Keratinocyte (primary cell): ENCODE data around the gene GATA2. TPM values are rescaled to one million over a fixed set of nuclear protein-coding genes. Genes with fewer than 3 reads are reported as not detected.

ENCODE experiments used
- DNase-seq: peaks from one replicate; pipeline ENCODE4 v3.0.0-alpha.2; 2011; ENCODE audit warnings: low read depth, missing footprints, low spot score
- FAIRE-seq: peaks from 2 replicates; lab custom pipeline; 2011; peaks lifted over from hg19 to GRCh38; lab: Jason Lieb, UNC
- H2AFZ ChIP-seq: 2 replicates; pipeline ENCODE4 v1.6.0; 2012; ENCODE audit warnings: low read length, control low read depth, inconsistent platforms; ENCODE audit not compliant: control insufficient read depth
- H3K27ac ChIP-seq: 2 replicates; pipeline ENCODE4 v1.5.1; 2011; ENCODE audit warnings: low read length; ENCODE audit not compliant: control insufficient read depth, insufficient read depth
- H3K27me3 ChIP-seq: 3 replicates; pipeline ENCODE4 v1.6.0; 2011; ENCODE audit warnings: low read length; ENCODE audit not compliant: control insufficient read depth, insufficient read depth; ENCODE audit errors: extremely low read depth
- H3K36me3 ChIP-seq, 2 experiments: 2 replicates in 1 of 2; 3 replicates in 1 of 2; pipeline ENCODE4 v1.5.1; 2011; ENCODE audit warnings: low read length in 2 of 2, mild to moderate bottlenecking in 1 of 2; ENCODE audit not compliant: control insufficient read depth in 2 of 2, insufficient read depth in 2 of 2; ENCODE audit errors: extremely low read depth in 1 of 2
- H3K4me1 ChIP-seq: 3 replicates; pipeline ENCODE4 v1.5.1; 2011; ENCODE audit warnings: low read length; ENCODE audit not compliant: control insufficient read depth, insufficient read depth; ENCODE audit errors: extremely low read depth
- H3K4me2 ChIP-seq: 3 replicates; pipeline ENCODE4 v1.6.0; 2011; ENCODE audit warnings: low read depth, low read length; ENCODE audit not compliant: control insufficient read depth, insufficient read depth; ENCODE audit errors: extremely low read depth
- H3K4me3 ChIP-seq, 3 experiments: fragments of 200-600 bp in 1 of 3; sonication (generic) in 1 of 3; 2 replicates in 2 of 3; 3 replicates in 1 of 3; pipeline ENCODE4 v1.5.1; 2011 to 2016; ENCODE audit warnings: low read length in 3 of 3, mild to moderate bottlenecking in 3 of 3, control low read depth in 2 of 3, inconsistent platforms in 1 of 3, low read depth in 1 of 3, mixed read lengths in 1 of 3, mixed run types in 1 of 3, moderate library complexity in 1 of 3; ENCODE audit not compliant: control insufficient read depth in 2 of 3, insufficient read depth in 2 of 3; ENCODE audit errors: extremely low read depth in 1 of 3
- H3K79me2 ChIP-seq: 2 replicates; pipeline ENCODE4 v1.6.0; 2012; ENCODE audit warnings: low read length; ENCODE audit not compliant: control insufficient read depth, insufficient read depth
- H3K9ac ChIP-seq: 3 replicates; pipeline ENCODE4 v1.6.0; 2011; ENCODE audit warnings: low read length; ENCODE audit not compliant: control insufficient read depth, insufficient read depth; ENCODE audit errors: extremely low read depth
- H3K9me1 ChIP-seq: 3 replicates; pipeline ENCODE4 v1.6.0; 2011; ENCODE audit warnings: low read length; ENCODE audit not compliant: control insufficient read depth, insufficient read depth; ENCODE audit errors: extremely low read depth
- H3K9me3 ChIP-seq: 2 replicates; pipeline ENCODE4 v1.5.1; 2012; ENCODE audit warnings: low read depth, low read length; ENCODE audit not compliant: control insufficient read depth
- H4K20me1 ChIP-seq: 3 replicates; pipeline ENCODE4 v1.6.0; 2011; ENCODE audit warnings: low read length; ENCODE audit not compliant: control insufficient read depth, insufficient read depth; ENCODE audit errors: extremely low read depth
- CTCF ChIP-seq, 3 experiments: IDR thresholded peaks in 1 of 3; conservative IDR thresholded peaks in 1 of 3; optimal IDR thresholded peaks in 1 of 3; 2 replicates in 2 of 3; 3 replicates in 1 of 3; pipeline versions ENCODE3 to v1.5.1; 2011; ENCODE audit warnings: low read length in 3 of 3, mild to moderate bottlenecking in 3 of 3, moderate library complexity in 2 of 3, control low read depth in 1 of 3, inconsistent platforms in 1 of 3; ENCODE audit not compliant: insufficient read depth in 2 of 3; ENCODE audit errors: extremely low read depth in 1 of 3
- EZH2 ChIP-seq: IDR thresholded peaks from one replicate; pipeline ENCODE4 v1.6.1; 2012; ENCODE audit warnings: inconsistent platforms, mild to moderate bottlenecking, low read length, moderate library complexity
- dilution Hi-C: fragments of 300-500 bp; cut with MboI; formaldehyde crosslinking; loops from one replicate; pipeline ENCODE4 v1.7.0; 2020; ENCODE audit warnings: low sequenced_read_pairs; ENCODE audit not compliant: extremely low pct_ligation_motif_present
- polyA plus RNA-seq, 5 experiments: library from polyadenylated mRNA; depleted of rRNA in 3 of 5; stranded (reverse) in 3 of 5; stranded (forward) in 1 of 5; unstranded in 1 of 5; fragments of >200 nt; gene quantifications; 1 replicate in 1 of 5; 2 replicates in 3 of 5; 3 replicates in 1 of 5; pipeline versions ENCODE4 v1.2.1 to v1.2.3, GENCODE V29; 2011 to 2012; ENCODE audit warnings: missing spikeins in 2 of 5, low read depth in 1 of 5, low replicate concordance in 1 of 5

Gene GATA2
- polyA plus RNA-seq, 1 donor (not counting 4 experiments of a cell fraction or from before 2014, with no cell fraction given): not detected

GRCh38 chr3:128458746-128459460 lies 34.1 kb downstream of the GATA2 start:
- no peaks in the 10 kb centered on the region for H3K79me2 ChIP-seq
- dilution Hi-C loops: no loop called here
- no peak overlapping the region for H3K4me3 ChIP-seq
- FAIRE-seq (no peak), DNase-seq (no peak)
- no peak overlapping the region for H2AFZ ChIP-seq
- H3K9ac ChIP-seq: no peak overlapping the region
- H3K4me1 ChIP-seq: no peaks in the 10 kb centered on the region
- H3K9me1 ChIP-seq: no peaks in the 10 kb centered on the region
- no peaks in the 10 kb centered on the region for H4K20me1 ChIP-seq
- H3K4me2 ChIP-seq: no peak overlapping the region
- H3K27me3 ChIP-seq: peaks cover 51% of the 10 kb centered on the region
- H3K36me3 ChIP-seq: no peaks in the 10 kb centered on the region
- TF ChIP-seq EZH2: no peak
- TF ChIP-seq CTCF (optimal IDR thresholded peaks at IDR 0.05 in 1 of 3, IDR thresholded peaks at IDR 0.05 in 1 of 3, conservative IDR thresholded peaks at IDR 0.05 in 1 of 3; ENCODE audit: extremely low read depth in 1 of 3, insufficient read depth in 2 of 3, low read length in 3 of 3): no peak
- H3K27ac ChIP-seq: no peak overlapping the region
- no peaks in the 10 kb centered on the region for H3K9me3 ChIP-seq

- Histone ChIP-seq H3K4me2 (no peak overlapping the region), H3K4me1 (no peaks in the 10 kb centered on the region), H3K9ac (no peak overlapping the region), H3K9me3 (no peaks in the 10 kb centered on the region), H3K27ac (no peak overlapping the region), H3K27me3 (peaks cover 52% of the 10 kb centered on the region), H3K79me2 (no peaks in the 10 kb centered on the region), H3K36me3 (no peaks in the 10 kb centered on the region), H2AFZ (no peak overlapping the region), H3K9me1 (no peaks in the 10 kb centered on the region), H4K20me1 (no peaks in the 10 kb centered on the region), H3K4me3 (no peak overlapping the region)
- DNase-seq: no peak
- no peak for TF ChIP-seq CTCF (optimal IDR thresholded peaks at IDR 0.05 in 1 of 3, IDR thresholded peaks at IDR 0.05 in 1 of 3, conservative IDR thresholded peaks at IDR 0.05 in 1 of 3; ENCODE audit: extremely low read depth in 1 of 3, insufficient read depth in 2 of 3, low read length in 3 of 3)
- no peak for TF ChIP-seq EZH2
- no peak for FAIRE-seq
- dilution Hi-C loops: no loop called here
These were observed 35.1 kb downstream of the GATA2 start for GRCh38 chr3:128457937-128458336.
